Measurements from ENCODE around the gene RRP12. TPM values are rescaled to one million over a fixed set of nuclear protein-coding genes. Genes with fewer than 3 reads are reported as not detected.

Gene RRP12
- total and polyA plus RNA-seq, 2 experiments from 2014 or later = 14.9 to 16.2 TPM

- H3K27me3 ChIP-seq = no peaks in the 10 kb centered on the region
- H3K4me3 ChIP-seq = no peak overlapping the region
- H3K36me3 ChIP-seq = no peaks in the 10 kb centered on the region
- DNase-seq (ENCODE audit: low read depth in 1 of 2, low spot score in 1 of 2) = no peak
- H3K9me3 ChIP-seq (ENCODE audit: low read depth) = no peaks in the 10 kb centered on the region
- TF ChIP-seq, protein P1, sequence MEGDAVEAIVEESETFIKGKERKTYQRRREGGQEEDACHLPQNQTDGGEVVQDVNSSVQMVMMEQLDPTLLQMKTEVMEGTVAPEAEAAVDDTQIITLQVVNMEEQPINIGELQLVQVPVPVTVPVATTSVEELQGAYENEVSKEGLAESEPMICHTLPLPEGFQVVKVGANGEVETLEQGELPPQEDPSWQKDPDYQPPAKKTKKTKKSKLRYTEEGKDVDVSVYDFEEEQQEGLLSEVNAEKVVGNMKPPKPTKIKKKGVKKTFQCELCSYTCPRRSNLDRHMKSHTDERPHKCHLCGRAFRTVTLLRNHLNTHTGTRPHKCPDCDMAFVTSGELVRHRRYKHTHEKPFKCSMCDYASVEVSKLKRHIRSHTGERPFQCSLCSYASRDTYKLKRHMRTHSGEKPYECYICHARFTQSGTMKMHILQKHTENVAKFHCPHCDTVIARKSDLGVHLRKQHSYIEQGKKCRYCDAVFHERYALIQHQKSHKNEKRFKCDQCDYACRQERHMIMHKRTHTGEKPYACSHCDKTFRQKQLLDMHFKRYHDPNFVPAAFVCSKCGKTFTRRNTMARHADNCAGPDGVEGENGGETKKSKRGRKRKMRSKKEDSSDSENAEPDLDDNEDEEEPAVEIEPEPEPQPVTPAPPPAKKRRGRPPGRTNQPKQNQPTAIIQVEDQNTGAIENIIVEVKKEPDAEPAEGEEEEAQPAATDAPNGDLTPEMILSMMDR (IDR thresholded peaks at IDR 0.05; ENCODE audit: low read depth, low read length) = no peak
- H3K4me1 ChIP-seq (ENCODE audit: low read depth) = no peaks in the 10 kb centered on the region
- H3K27ac ChIP-seq = no peak overlapping the region
Measured at GRCh38 chr10:97384156-97384555, 17.0 kb downstream of the RRP12 start.

- no peak for DNase-seq (ENCODE audit: low read depth in 1 of 2, low spot score in 1 of 2)
- no peak overlapping the region for H3K27ac ChIP-seq
- no peak overlapping the region for H3K4me3 ChIP-seq
- TF ChIP-seq, protein P1 (IDR thresholded peaks at IDR 0.05; ENCODE audit: low read depth, low read length) = no peak
- no peaks in the 10 kb centered on the region for H3K9me3 ChIP-seq (ENCODE audit: low read depth)
- no peaks in the 10 kb centered on the region for H3K27me3 ChIP-seq
- no peaks in the 10 kb centered on the region for H3K4me1 ChIP-seq (ENCODE audit: low read depth)
- H3K36me3 ChIP-seq = no peaks in the 10 kb centered on the region
Measured at GRCh38 chr10:97383159-97383558, 18.0 kb downstream of the RRP12 start.

DNA sequence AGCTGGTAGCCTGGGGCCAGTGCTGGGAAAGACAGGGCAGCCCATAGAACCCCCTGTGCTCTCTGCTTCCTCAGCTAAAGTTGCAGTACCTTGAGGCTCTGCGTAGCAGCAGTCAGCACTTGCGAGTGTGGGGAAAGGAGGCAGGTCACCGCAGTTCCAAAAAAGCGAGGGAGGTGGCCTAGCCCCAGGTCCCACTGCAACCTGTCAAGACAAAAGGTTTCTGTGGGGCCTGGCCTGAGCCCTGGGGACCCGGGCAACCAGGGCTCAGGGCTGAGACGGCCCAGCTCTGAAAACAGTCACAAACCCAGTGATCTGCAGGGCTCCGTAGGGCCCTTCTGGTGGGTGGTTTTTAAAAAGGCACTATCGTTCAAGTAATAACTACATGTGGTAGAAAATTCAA lies 19.5 kb downstream of the RRP12 start:
- Histone ChIP-seq H3K27ac (no peak overlapping the region), H3K4me1 (ENCODE audit: low read depth) (no peaks in the 10 kb centered on the region), H3K4me3 (no peak overlapping the region), H3K27me3 (no peaks in the 10 kb centered on the region), H3K36me3 (no peaks in the 10 kb centered on the region), H3K9me3 (ENCODE audit: low read depth) (no peaks in the 10 kb centered on the region)
- no peak for DNase-seq (ENCODE audit: low read depth in 1 of 2, low spot score in 1 of 2)
- TF ChIP-seq, protein P1 (IDR thresholded peaks at IDR 0.05; ENCODE audit: low read depth, low read length) = no peak

DNA sequence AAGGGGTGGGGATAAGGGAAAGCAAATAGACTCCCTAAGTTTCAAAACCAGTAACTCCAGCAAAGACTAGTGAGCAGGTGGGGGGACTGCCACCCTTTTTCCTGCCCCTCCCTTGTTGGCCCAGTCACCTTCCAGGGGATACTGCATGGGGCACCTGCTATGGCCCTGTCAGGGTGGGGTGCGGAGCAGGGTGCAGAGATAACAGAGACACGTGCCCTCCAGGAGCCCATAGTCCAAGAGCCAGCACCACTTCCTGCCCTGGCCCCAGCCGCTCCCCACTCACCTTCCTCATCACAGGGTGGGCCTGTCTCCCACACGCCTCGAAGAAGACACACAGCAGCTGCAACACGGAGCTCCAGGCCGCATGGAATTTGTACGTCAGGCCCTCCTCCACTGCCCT lies 20.6 kb downstream of the RRP12 start:
- Histone ChIP-seq H3K27me3 (no peaks in the 10 kb centered on the region), H3K9me3 (ENCODE audit: low read depth) (no peaks in the 10 kb centered on the region), H3K27ac (no peak overlapping the region), H3K4me3 (no peak overlapping the region), H3K4me1 (ENCODE audit: low read depth) (no peaks in the 10 kb centered on the region), H3K36me3 (no peaks in the 10 kb centered on the region)
- no peak for DNase-seq (ENCODE audit: low read depth in 1 of 2, low spot score in 1 of 2)
- TF ChIP-seq, protein P1 (IDR thresholded peaks at IDR 0.05; ENCODE audit: low read depth, low read length) = no peak

DNA sequence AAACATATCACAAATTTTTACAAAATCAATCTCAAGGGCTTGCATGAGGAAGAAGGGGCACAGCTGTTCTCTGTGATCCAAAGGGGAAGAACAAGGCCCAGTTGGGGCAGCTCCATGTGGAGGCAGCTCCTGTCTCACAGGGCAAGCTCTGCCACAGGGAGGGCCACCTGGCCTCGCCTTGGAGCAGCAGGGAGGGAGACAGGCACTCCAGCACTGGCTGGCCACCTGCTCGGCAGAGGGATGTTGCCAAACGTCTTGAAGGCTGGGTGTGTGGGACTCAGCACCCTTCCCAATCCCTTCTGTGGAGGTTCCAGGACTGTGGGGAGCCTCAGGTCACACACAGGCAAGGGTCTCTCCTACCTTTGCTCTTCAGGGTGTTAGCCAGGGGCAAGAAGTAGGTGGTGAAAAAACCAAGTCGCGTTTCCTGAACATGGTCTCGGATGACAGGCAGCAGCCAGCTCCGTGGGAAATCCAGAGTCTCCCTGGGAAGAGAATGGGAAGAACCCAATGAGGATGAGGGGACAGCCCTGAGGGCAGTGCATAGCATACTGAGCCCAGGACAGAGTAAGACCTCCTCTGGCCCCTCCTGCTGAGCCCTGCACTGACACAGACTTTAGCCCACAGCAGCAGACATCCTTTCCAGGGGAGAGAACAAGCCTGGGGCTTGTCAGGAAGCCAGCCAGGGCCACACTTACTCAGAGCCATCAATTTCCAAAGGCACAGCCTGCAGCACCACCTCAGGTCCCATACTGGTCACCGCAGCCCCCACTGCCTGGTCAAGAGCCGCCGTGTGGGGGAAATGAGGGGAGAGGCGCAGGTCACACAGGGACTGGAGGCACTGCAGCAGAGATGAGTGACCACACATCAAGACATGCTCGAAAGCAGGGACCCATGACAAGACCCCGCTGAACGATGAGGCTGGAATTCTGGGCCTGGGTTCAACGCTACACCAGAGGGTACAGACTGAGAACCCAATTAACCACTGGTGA lies 21.9 kb downstream of the RRP12 start:
- Histone ChIP-seq H3K27me3 (no peaks in the 10 kb centered on the region), H3K4me1 (ENCODE audit: low read depth) (no peaks in the 10 kb centered on the region), H3K36me3 (no peaks in the 10 kb centered on the region), H3K4me3 (no peak overlapping the region), H3K27ac (no peak overlapping the region), H3K9me3 (ENCODE audit: low read depth) (no peaks in the 10 kb centered on the region)
- TF ChIP-seq, protein P1 (IDR thresholded peaks at IDR 0.05; ENCODE audit: low read depth, low read length) = no peak
- no peak for DNase-seq (ENCODE audit: low read depth in 1 of 2, low spot score in 1 of 2)
